ENCODE measurements around the gene FADS1. TPM values are rescaled to one million over a fixed set of nuclear protein-coding genes. Genes with fewer than 3 reads are reported as not detected.

FADS1 gene
- total and polyA plus RNA-seq, 2 donors (not counting 3 experiments of a cell fraction or from before 2014, with no cell fraction given) = 110 to 121 TPM

DNA sequence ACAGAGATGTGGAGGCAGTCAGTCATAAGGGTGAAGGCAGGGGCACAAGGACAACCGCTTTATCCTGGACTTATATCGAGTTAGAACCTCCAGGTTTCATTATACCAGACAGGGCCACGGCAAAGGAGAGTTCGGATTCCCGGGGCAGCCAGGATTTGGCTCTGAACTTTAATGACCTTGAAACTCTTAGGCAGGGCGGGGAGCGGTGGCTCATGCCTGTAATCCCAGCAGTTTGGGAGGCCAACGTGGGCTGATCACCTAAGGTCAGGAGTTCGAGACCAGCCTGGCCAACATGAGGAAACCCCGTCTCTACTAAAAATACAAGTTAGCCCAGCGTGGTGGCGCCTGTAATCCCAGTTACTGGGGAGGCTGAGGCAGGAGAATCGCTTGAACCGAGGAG is 65.4 kb downstream of the FADS1 start:
- Histone ChIP-seq H3K4me2 (ENCODE audit: insufficient read depth, low read length) (no peak overlapping the region), H3K27ac (ENCODE audit: insufficient read depth, low read depth, low read length) (no peak overlapping the region), H3K27me3 (ENCODE audit: control insufficient read depth in 2 of 2, insufficient read depth in 2 of 2, low read length in 2 of 2) (no peaks in the 10 kb centered on the region), H3K4me3 (replicated peaks in 1 of 3; ENCODE audit: insufficient read depth in 1 of 3, low read depth in 1 of 3, low read length in 3 of 3) (no peak overlapping the region), H3K36me3 (ENCODE audit: control insufficient read depth in 2 of 2, extremely low read depth in 1 of 2, insufficient read depth in 2 of 2, low read length in 2 of 2) (no peaks in the 10 kb centered on the region), H2AFZ (ENCODE audit: low read depth, low read length) (no peak overlapping the region), H3K9ac (replicated peaks; ENCODE audit: extremely low read depth, insufficient read depth, low read length) (no peak overlapping the region), H4K20me1 (replicated peaks; ENCODE audit: control insufficient read depth, extremely low read depth, insufficient read depth, low read length) (no peaks in the 10 kb centered on the region), H3K4me1 (ENCODE audit: control insufficient read depth, extremely low read depth, insufficient read depth, low read length) (peaks cover 7% of the 10 kb centered on the region), H3K9me1 (replicated peaks; ENCODE audit: control insufficient read depth, extremely low read depth, insufficient read depth, low read length) (no peaks in the 10 kb centered on the region), H3K9me3 (replicated peaks; ENCODE audit: control insufficient read depth, insufficient read depth, low read length) (no peaks in the 10 kb centered on the region), H3K79me2 (ENCODE audit: control insufficient read depth, insufficient read depth, low read length) (no peaks in the 10 kb centered on the region)
- dilution Hi-C loops (cut with MboI; ENCODE audit: extremely low pct_ligation_motif_present, low sequenced_read_pairs) (no loop called here), intact Hi-C loops (cut with micrococcal nuclease) (no loop called here)
- DNase-seq (ENCODE audit: low read depth, low spot score) (no peak), FAIRE-seq (no peak)
- ChIA-PET POLR2A (no interaction called here), CTCF (interaction anchor here (0.6 to 5.4 kb wide), 3 partner anchors 24 to 357 kb away, joined by 4 to 91 read pairs (median 28); no protein-coding TSS in a partner anchor)
- no peak for TF ChIP-seq POLR2A (IDR thresholded peaks at IDR 0.05; ENCODE audit: low read depth, low read length)
- no peak for TF ChIP-seq GATA2 (IDR thresholded peaks at IDR 0.05; ENCODE audit: insufficient read depth, insufficient read length, low read depth, low read length)
- TF ChIP-seq EZH2 (IDR thresholded peaks at IDR 0.05; ENCODE audit: borderline replicate concordance, low read depth, low read length, severe bottlenecking) = no peak
- TF ChIP-seq POLR2AphosphoS5 (IDR thresholded peaks at IDR 0.05; ENCODE audit: insufficient read depth, low read depth, low read length) = no peak
- BruUV-seq (replicated peaks) = no TSS peak

- dilution Hi-C loops (cut with MboI; ENCODE audit: extremely low pct_ligation_motif_present, low sequenced_read_pairs) = no loop called here
- CTCF ChIA-PET = interaction anchor here (0.6 to 5.4 kb wide), 4 partner anchors 25 to 357 kb away, joined by 3 to 91 read pairs (median 16); no protein-coding TSS in a partner anchor
- no peak for FAIRE-seq
Observed at GRCh38 chr11:61750631-61751273, 66.1 kb downstream of the FADS1 start.

More at GRCh38 chr11:61750631-61751273, 66.1 kb downstream of the FADS1 start:
- no peaks in the 10 kb centered on the region for H3K27me3 ChIP-seq (ENCODE audit: control insufficient read depth in 2 of 2, insufficient read depth in 2 of 2, low read length in 2 of 2)
- H3K79me2 ChIP-seq (ENCODE audit: control insufficient read depth, insufficient read depth, low read length) = no peaks in the 10 kb centered on the region
- H4K20me1 ChIP-seq (replicated peaks; ENCODE audit: control insufficient read depth, extremely low read depth, insufficient read depth, low read length) = no peaks in the 10 kb centered on the region
- DNase-seq (ENCODE audit: low read depth, low spot score) = no peak
- H3K4me3 ChIP-seq (replicated peaks in 1 of 3; ENCODE audit: insufficient read depth in 1 of 3, low read depth in 1 of 3, low read length in 3 of 3) = no peak overlapping the region
- H3K9me1 ChIP-seq (replicated peaks; ENCODE audit: control insufficient read depth, extremely low read depth, insufficient read depth, low read length) = no peaks in the 10 kb centered on the region
- H2AFZ ChIP-seq (ENCODE audit: low read depth, low read length) = no peak overlapping the region
- no TSS peak for BruUV-seq (replicated peaks)
- H3K9ac ChIP-seq (replicated peaks; ENCODE audit: extremely low read depth, insufficient read depth, low read length) = no peak overlapping the region
- H3K4me2 ChIP-seq (ENCODE audit: insufficient read depth, low read length) = no peak overlapping the region
- intact Hi-C loops (cut with micrococcal nuclease) = no loop called here
- TF ChIP-seq FOS (IDR thresholded peaks at IDR 0.05; ENCODE audit: borderline replicate concordance, insufficient read depth, low read length) (no peak), EZH2 (IDR thresholded peaks at IDR 0.05; ENCODE audit: borderline replicate concordance, low read depth, low read length, severe bottlenecking) (no peak), MAX (IDR thresholded peaks at IDR 0.05; ENCODE audit: insufficient read depth, insufficient read length) (no peak), CTCF (IDR thresholded peaks at IDR 0.05; ENCODE audit: extremely low read depth in 1 of 2, insufficient read depth in 1 of 2, low read depth in 1 of 2, low read length in 2 of 2) (no peak), GATA2 (IDR thresholded peaks at IDR 0.05; ENCODE audit: insufficient read depth, insufficient read length, low read depth, low read length) (no peak)
- peaks cover 4% of the 10 kb centered on the region for H3K4me1 ChIP-seq (ENCODE audit: control insufficient read depth, extremely low read depth, insufficient read depth, low read length)
- H3K36me3 ChIP-seq (ENCODE audit: control insufficient read depth in 2 of 2, extremely low read depth in 1 of 2, insufficient read depth in 2 of 2, low read length in 2 of 2) = no peaks in the 10 kb centered on the region
- POLR2A ChIA-PET = no interaction called here
- H3K9me3 ChIP-seq (replicated peaks; ENCODE audit: control insufficient read depth, insufficient read depth, low read length) = no peaks in the 10 kb centered on the region
- no peak overlapping the region for H3K27ac ChIP-seq (ENCODE audit: insufficient read depth, low read depth, low read length)

Measured in endothelial cell of umbilical vein (primary cell).